GM18508 (cell line): Measurements from ENCODE around the gene EIF4A3.
A peak's percentile ranks its signal among the peaks of the same experiment; 100 is the strongest.
"Not testable (repeated sequence)": the region's sequence is repeated elsewhere in the genome, so short reads cannot be mapped to it uniquely, and the experiment has no call there.

Experiments used
- ATAC-seq: cut with Tn5 transposase; IDR thresholded peaks from one replicate; pipeline ENCODE4 v1.9.1; 2021; ENCODE audit warnings: moderate number of reproducible peaks; ENCODE audit not compliant: insufficient read depth, unreplicated experiment

EIF4A3 gene

GRCh38 chr17:80173916-80174315 is 27.0 kb upstream of the EIF4A3 start:
- no peak for ATAC-seq

GRCh38 chr17:80173126-80173525 is 26.2 kb upstream of the EIF4A3 start:
- ATAC-seq: no peak

GRCh38 chr17:80171681-80172080 is 24.8 kb upstream of the EIF4A3 start:
- no peak for ATAC-seq

- ATAC-seq: no peak
Measured at GRCh38 chr17:80169784-80170500, 23.0 kb upstream of the EIF4A3 start, which contains the start of gene CARD14. Gene CARD14 (plus strand): TSS chr17:80170030. CDS start chr17:80181439, 11,409 bp downstream.

- no peak for ATAC-seq
Measured at GRCh38 chr17:80169107-80169506, 22.2 kb upstream of the EIF4A3 start.

- ATAC-seq: no peak
Measured at GRCh38 chr17:80168371-80168770, 21.4 kb upstream of the EIF4A3 start.

GRCh38 chr17:80166446-80166845 is 19.5 kb upstream of the EIF4A3 start:
- ATAC-seq: no peak

GRCh38 chr17:80164185-80164584 is 17.3 kb upstream of the EIF4A3 start:
- no peak for ATAC-seq

- no peak for ATAC-seq
Measured at GRCh38 chr17:80163336-80163735, 16.4 kb upstream of the EIF4A3 start.

GRCh38 chr17:80160536-80160935 is 13.6 kb upstream of the EIF4A3 start:
- ATAC-seq: no peak

GRCh38 chr17:80158846-80159245 is 11.9 kb upstream of the EIF4A3 start:
- no peak for ATAC-seq

GRCh38 chr17:80155600-80155999 is 8.7 kb upstream of the EIF4A3 start:
- ATAC-seq: not testable (repeated sequence)

- ATAC-seq: no peak
Measured at GRCh38 chr17:80154166-80154565, 7.2 kb upstream of the EIF4A3 start.

- peak; percentile 53 for ATAC-seq
Measured at GRCh38 chr17:80153004-80153403, 6.1 kb upstream of the EIF4A3 start.

GRCh38 chr17:80152081-80152702 is 5.3 kb upstream of the EIF4A3 start:
- ATAC-seq: no peak

- no peak for ATAC-seq
Measured at GRCh38 chr17:80151333-80151732, 4.4 kb upstream of the EIF4A3 start.

GRCh38 chr17:80146121-80147034 is 550 bp downstream of the EIF4A3 start:
- peak; percentile 16 for ATAC-seq

- no peak for ATAC-seq
Measured at GRCh38 chr17:80145076-80146075, 1.6 kb downstream of the EIF4A3 start.

- no peak for ATAC-seq
Measured at GRCh38 chr17:80142929-80143328, 4.0 kb downstream of the EIF4A3 start.
